ENCODE measurements around the gene FGF6.
"Not testable (repeated sequence)": the region's sequence is repeated elsewhere in the genome, so short reads cannot be mapped to it uniquely, and the experiment has no call there.

GRCh38 chr12:4455849-4456248 is 10.2 kb upstream of the FGF6 start:
- not testable (repeated sequence) for TF ChIP-seq POLR2AphosphoS5 (IDR thresholded peaks at IDR 0.05; ENCODE audit: low read depth); CTCF (IDR thresholded peaks at IDR 0.05; ENCODE audit: insufficient read depth, low read length); REST (IDR thresholded peaks at IDR 0.05; ENCODE audit: insufficient replicate concordance, low read depth)
